GM12878 (cell line): ENCODE measurements around the gene RNF113B. TPM values are rescaled to one million over a fixed set of nuclear protein-coding genes. Genes with fewer than 3 reads are reported as not detected.

ENCODE experiments used
- ATAC-seq: fragments of 200-7000 bp; cut with Tn5 transposase; 3 replicates; pipeline ENCODE4 v1.9.1; 2020; ENCODE audit warnings: mild to moderate bottlenecking, moderate library complexity
- BruUV-seq: library from RNA; stranded (reverse); fragments of 400-500 nt; replicated peaks from 2 replicates; lab custom pipeline; 2021; lab: Mats Ljungman, UMichigan
- CTCF ChIA-PET: fragments of 300-600 bp; sonication (Branson Sonifier 250); formaldehyde crosslinking; extraction: SDS; loops from one replicate; lab custom pipeline; 2021; ENCODE audit warnings: inconsistent platforms; lab: Yijun Ruan, JAX
- POLR2A ChIA-PET: fragments of 350-600 bp; formaldehyde crosslinking; extraction: SDS; loops from one replicate; lab custom pipeline; 2021; ENCODE audit warnings: inconsistent platforms; lab: Charles Lee
- RAD21 ChIA-PET: fragments of 300-600 bp; sonication (Branson Sonifier 250); formaldehyde crosslinking; loops from one replicate; lab custom pipeline; 2023; ENCODE audit warnings: antibody characterized with exemption; ENCODE audit not compliant: unreplicated experiment; lab: Charles Lee
- SMC1A ChIA-PET: fragments of 300-600 bp; sonication (Branson Sonifier 250); formaldehyde crosslinking; loops from one replicate; lab custom pipeline; 2023; ENCODE audit not compliant: unreplicated experiment, uncharacterized antibody; lab: Charles Lee
- DNase-seq: peaks from one replicate; pipeline ENCODE4 v3.0.0-alpha.2; 2011; ENCODE audit warnings: low read depth, low spot score
- FAIRE-seq: peaks from 3 replicates; lab custom pipeline; 2011; peaks lifted over from hg19 to GRCh38; lab: Jason Lieb, UNC
- H2AFZ ChIP-seq: 2 replicates; pipeline ENCODE4 v1.6.0; 2011; ENCODE audit warnings: low read depth, low read length, control low read depth; ENCODE audit not compliant: control insufficient read depth
- H3K27ac ChIP-seq: 2 replicates; pipeline ENCODE4 v1.5.1; 2011; ENCODE audit warnings: control low read depth; ENCODE audit not compliant: control insufficient read depth, insufficient read depth
- H3K27me3 ChIP-seq, 2 experiments: replicated peaks in 1 of 2; 2 replicates each; pipeline versions ENCODE4 v1.6.0 to v1.6.1; 2011; ENCODE audit warnings: low read length in 1 of 2; ENCODE audit not compliant: control insufficient read depth in 2 of 2, insufficient read depth in 2 of 2
- H3K36me3 ChIP-seq, 2 experiments: 2 replicates each; pipeline ENCODE4 v1.5.1; 2011; ENCODE audit warnings: low read length in 1 of 2; ENCODE audit not compliant: control insufficient read depth in 2 of 2, insufficient read depth in 2 of 2
- H3K4me1 ChIP-seq: 2 replicates; pipeline ENCODE4 v1.6.1; 2011; ENCODE audit warnings: mild to moderate bottlenecking, low read length, moderate library complexity, mixed read lengths; ENCODE audit not compliant: control insufficient read depth, insufficient read depth
- H3K4me2 ChIP-seq: 2 replicates; pipeline ENCODE4 v1.6.0; 2011; ENCODE audit warnings: control low read depth; ENCODE audit not compliant: control insufficient read depth, insufficient read depth
- H3K4me3 ChIP-seq: fragments of 200-600 bp; sonication (generic); 2 replicates; pipeline ENCODE4 v1.5.1; 2016
- H3K79me2 ChIP-seq: 2 replicates; pipeline ENCODE4 v1.6.0; 2011; ENCODE audit warnings: low read length; ENCODE audit not compliant: control insufficient read depth, insufficient read depth
- H3K9ac ChIP-seq: 2 replicates; pipeline ENCODE4 v1.8.0; 2011; ENCODE audit warnings: low read length, control low read depth, mixed read lengths; ENCODE audit not compliant: control insufficient read depth, insufficient read depth
- H3K9me3 ChIP-seq: replicated peaks from 3 replicates; pipeline ENCODE4 v1.5.1; 2011; ENCODE audit warnings: mild to moderate bottlenecking, low read length; ENCODE audit not compliant: control insufficient read depth, insufficient read depth
- H4K20me1 ChIP-seq: 2 replicates; pipeline ENCODE4 v1.6.0; 2011; ENCODE audit not compliant: control insufficient read depth, insufficient read depth
- CBFB ChIP-seq: IDR thresholded peaks from 2 replicates; pipeline ENCODE4 v1.6.1; 2016; ENCODE audit warnings: antibody characterized with exemption, low read depth
- CEBPB ChIP-seq, 2 experiments: fragments of 150-350 bp in 1 of 2; IDR thresholded peaks; 2 replicates each; pipeline ENCODE4 v1.6.1; 2012 to 2014; ENCODE audit warnings: low read depth in 2 of 2, low read length in 2 of 2, borderline replicate concordance in 1 of 2, inconsistent platforms in 1 of 2
- CHD2 ChIP-seq: IDR thresholded peaks from 2 replicates; pipeline ENCODE4 v1.6.1; 2011; ENCODE audit warnings: low read depth, low read length, improper control_type of control experiment, borderline replicate concordance
- GATAD2B ChIP-seq: fragments of 450-650 bp; conservative IDR thresholded peaks from 2 replicates; pipeline ENCODE4 v1.6.1; 2017; ENCODE audit warnings: low read depth, mild to moderate bottlenecking, moderate library complexity
- HDAC2 ChIP-seq: fragments of 200-600 bp; sonication (generic); IDR thresholded peaks from 2 replicates; pipeline ENCODE4 v1.6.1; 2017
- IRF3 ChIP-seq: fragments of 450-650 bp; IDR thresholded peaks from 2 replicates; pipeline ENCODE4 v1.6.1; 2014; ENCODE audit warnings: mild to moderate bottlenecking
- MAX ChIP-seq: IDR thresholded peaks from 2 replicates; pipeline ENCODE4 v1.6.1; 2012; ENCODE audit warnings: low read depth, low read length, improper control_type of control experiment
- MEF2B ChIP-seq: fragments of 450-650 bp; IDR thresholded peaks from 2 replicates; pipeline ENCODE4 v1.6.1; 2018; ENCODE audit warnings: mild to moderate bottlenecking, moderate library complexity; ENCODE audit not compliant: partially characterized antibody, poor library complexity, severe bottlenecking
- NFYA ChIP-seq: IDR thresholded peaks from 2 replicates; pipeline ENCODE4 v1.6.1; 2011; ENCODE audit warnings: low read depth, mild to moderate bottlenecking, low read length, improper control_type of control experiment, borderline replicate concordance
- NKRF ChIP-seq: fragments of 450-650 bp; conservative IDR thresholded peaks from 2 replicates; pipeline ENCODE4 v1.6.1; 2017; ENCODE audit warnings: mild to moderate bottlenecking, moderate library complexity
- RCOR1 ChIP-seq: conservative IDR thresholded peaks from 2 replicates; pipeline ENCODE4 v1.6.1; 2012; ENCODE audit warnings: low read depth, low read length, improper control_type of control experiment
- SIN3A ChIP-seq: IDR thresholded peaks from 2 replicates; pipeline ENCODE4 v1.6.1; 2012; ENCODE audit warnings: low read depth, low read length, improper control_type of control experiment
- SMAD5 ChIP-seq: IDR thresholded peaks from 2 replicates; pipeline ENCODE4 v1.6.1; 2016; ENCODE audit warnings: antibody characterized with exemption, low read depth
- ZBED1 ChIP-seq: IDR thresholded peaks from 2 replicates; pipeline ENCODE4 v1.6.1; 2016; ENCODE audit warnings: borderline replicate concordance
- ZBTB11 ChIP-seq: fragments of 450-650 bp; formaldehyde crosslinking; IDR thresholded peaks from 2 replicates; pipeline ENCODE4 v1.5.0; 2022; ENCODE audit warnings: mild to moderate bottlenecking, missing genetic modification characterization
- ZBTB4 ChIP-seq: fragments of 450-650 bp; formaldehyde crosslinking; IDR thresholded peaks from 2 replicates; pipeline ENCODE4 v1.4.0; 2022; ENCODE audit warnings: mild to moderate bottlenecking, moderate library complexity
- WGBS: methylation state at CpG from one replicate; pipeline ENCODE4 v1.1.6; 2016; ENCODE audit warnings: low lambda C conversion rate; ENCODE audit not compliant: insufficient replicate concordance, insufficient coverage; ENCODE audit errors: missing lambda C conversion rate; 5-methylcytosine and 5-hydroxymethylcytosine counted together
- in situ Hi-C: fragments of 300-500 bp; cut with MboI; formaldehyde crosslinking; loops from 9 replicates; pipeline ENCODE4 v1.14.3; 2018; ENCODE audit warnings: mixed read lengths
- intact Hi-C: fragments of 100-400 bp; cut with micrococcal nuclease; formaldehyde crosslinking; loops from one replicate; pipeline ENCODE4 v1.14.2; 2022; ENCODE audit not compliant: unreplicated experiment
- polyA plus RNA-seq, 11 experiments: library from polyadenylated mRNA; depleted of rRNA in 4 of 11; unstranded in 6 of 11; stranded (reverse) in 5 of 11; fragments of >200 nt; fragmentation: Nextera tagmentation in 4 of 11; fragmentation: Illumina TruSeq in 1 of 11; extraction: Ambion mirVana in 4 of 11; extraction: Trizol in 1 of 11; gene quantifications; 1 replicate in 1 of 11; 2 replicates in 10 of 11; pipeline versions ENCODE4 v1.2.1 to v1.2.3, GENCODE V29; 2011 to 2016; ENCODE audit warnings: inconsistent platforms in 2 of 11, missing spikeins in 2 of 11, low read depth in 1 of 11
- total RNA-seq, 4 experiments: library from RNA; depleted of rRNA in 3 of 4; stranded (reverse); fragments of >200 nt in 3 of 4; fragmentation: Illumina TruSeq in 1 of 4; extraction: Trizol in 1 of 4; gene quantifications; 2 replicates each; pipeline versions ENCODE4 v1.2.1 to v1.2.3, GENCODE V29; 2013 to 2021

Gene RNF113B
- total and polyA plus RNA-seq, 10 of the 15 experiments (the other 5 are each of a cell fraction or from before 2014, with no cell fraction given) = not detected

- DNase-seq = no peak
- intact Hi-C loops (no loop called here), in situ Hi-C loops (no loop called here)
- POLR2A ChIA-PET = no interaction called here
- CTCF ChIA-PET = no interaction called here
- ATAC-seq = no peak
- Histone ChIP-seq H2AFZ (no peak overlapping the region), H3K27me3 (no peaks in the 10 kb centered on the region), H3K9ac (no peak overlapping the region), H3K9me3 (no peaks in the 10 kb centered on the region; the same call in 2 of the 3 replicates), H3K4me1 (no peaks in the 10 kb centered on the region), H4K20me1 (no peaks in the 10 kb centered on the region), H3K4me3 (no peak overlapping the region), H3K36me3 (no peaks in the 10 kb centered on the region), H3K4me2 (no peak overlapping the region), H3K27ac (no peak overlapping the region), H3K79me2 (no peaks in the 10 kb centered on the region)
- SMC1A ChIA-PET = no interaction called here
- WGBS = 33% methylated on average over 8 of the region's 8 CpGs
- RAD21 ChIA-PET = no interaction called here
- no TSS peak for BruUV-seq
- FAIRE-seq = no peak
- no peak for TF ChIP-seq SMAD5
- no peak for TF ChIP-seq CEBPB (IDR thresholded peaks at IDR 0.05; ENCODE audit: borderline replicate concordance in 1 of 2, low read depth in 2 of 2, low read length in 2 of 2)
- TF ChIP-seq NKRF = no peak
- no peak for TF ChIP-seq HDAC2
- no peak for TF ChIP-seq IRF3
- TF ChIP-seq GATAD2B = no peak
- TF ChIP-seq CHD2 = no peak
- TF ChIP-seq MAX = no peak
- TF ChIP-seq RCOR1 = no peak
- no peak for TF ChIP-seq MEF2B
- TF ChIP-seq ZBTB11 (CRISPR knock-in tag) = no peak
- TF ChIP-seq SIN3A = no peak
- no peak for TF ChIP-seq ZBTB4 (CRISPR knock-in tag)
- no peak for TF ChIP-seq NFYA
- no peak for TF ChIP-seq CBFB
- no peak for TF ChIP-seq ZBED1
Measured at GRCh38 chr13:98213354-98213753, 36.3 kb upstream of the RNF113B start.
